Mucosa of gallbladder (tissue), 1 donor: ENCODE results near the gene ALPL. TPM values are rescaled to one million over a fixed set of nuclear protein-coding genes. Genes with fewer than 3 reads are reported as not detected.
"Not testable (repeated sequence)": the region's sequence is repeated elsewhere in the genome, so short reads cannot be mapped to it uniquely, and the experiment has no call there.

Experiments used
- DNase-seq: peaks from one replicate; pipeline ENCODE4 v3.0.0-alpha.2; 2020; ENCODE audit warnings: low spot score
- total RNA-seq: library from RNA; stranded (reverse); gene quantifications from one replicate; pipeline ENCODE4 v1.2.1, GENCODE V29; 2021
- donor health status: DM: no; HTN: no; CAD: no.

The ALPL gene
- 4.0 TPM for total RNA-seq

GRCh38 chr1:21509351-21510112 lies at the start of gene ALPL:
Gene ALPL (plus strand): TSS chr1:21509423. CDS start chr1:21554082, 44,659 bp downstream.
- no peak for DNase-seq

- DNase-seq, result not testable (repeated sequence)
These were observed 44.1 kb upstream of the ALPL start for GRCh38 chr1:21465127-21465526.

- DNase-seq, result not testable (repeated sequence)
These were observed 41.3 kb upstream of the ALPL start for GRCh38 chr1:21467946-21468345.

- no peak for DNase-seq
These were observed 40.6 kb upstream of the ALPL start for GRCh38 chr1:21468599-21468998.

GRCh38 chr1:21469581-21469980 lies 39.6 kb upstream of the ALPL start:
- DNase-seq, result no peak

GRCh38 chr1:21472861-21473260 lies 36.4 kb upstream of the ALPL start:
- no peak for DNase-seq

GRCh38 chr1:21478356-21478755 lies 30.9 kb upstream of the ALPL start:
- DNase-seq, result no peak

- DNase-seq, result not testable (repeated sequence)
These were observed 25.3 kb upstream of the ALPL start for GRCh38 chr1:21483881-21484280.

- DNase-seq, result no peak
These were observed 20.1 kb upstream of the ALPL start for GRCh38 chr1:21489146-21489545.

- DNase-seq, result no peak
These were observed 18.3 kb upstream of the ALPL start for GRCh38 chr1:21490774-21491487.

GRCh38 chr1:21491488-21492355 lies 17.5 kb upstream of the ALPL start:
- DNase-seq, result no peak

- no peak for DNase-seq
These were observed 16.9 kb upstream of the ALPL start for GRCh38 chr1:21492356-21492625.

- DNase-seq, result no peak
These were observed 15.0 kb upstream of the ALPL start for GRCh38 chr1:21494196-21494595.

- no peak for DNase-seq
These were observed 13.9 kb upstream of the ALPL start for GRCh38 chr1:21495225-21495820.

- DNase-seq, result no peak
These were observed 13.2 kb upstream of the ALPL start for GRCh38 chr1:21496063-21496462.

- no peak for DNase-seq
These were observed 12.3 kb upstream of the ALPL start for GRCh38 chr1:21496886-21497285.

GRCh38 chr1:21497466-21498061 lies 11.7 kb upstream of the ALPL start:
- DNase-seq, result no peak

GRCh38 chr1:21499283-21499950 lies 9.8 kb upstream of the ALPL start:
- DNase-seq, result no peak

GRCh38 chr1:21503706-21504377 lies 5.4 kb upstream of the ALPL start:
- no peak for DNase-seq

- no peak for DNase-seq
These were observed 2.4 kb upstream of the ALPL start for GRCh38 chr1:21506804-21507203.
